NCI-H1092 treated with DMSO at 0.1 percent for 48 hours (cell line): ENCODE results near the gene HOATZ.

Experiments
- DNase-seq: peaks from one replicate; lab custom pipeline; 2025; lab: John Stamatoyannopoulos, UW

Gene HOATZ

GRCh38 chr11:111549196-111549868 is 34.8 kb downstream of the HOATZ start:
- no peak for DNase-seq

- DNase-seq, result no peak
These were observed 35.3 kb downstream of the HOATZ start for GRCh38 chr11:111549869-111550203.

GRCh38 chr11:111550258-111550657 is 35.7 kb downstream of the HOATZ start:
- no peak for DNase-seq

DNA sequence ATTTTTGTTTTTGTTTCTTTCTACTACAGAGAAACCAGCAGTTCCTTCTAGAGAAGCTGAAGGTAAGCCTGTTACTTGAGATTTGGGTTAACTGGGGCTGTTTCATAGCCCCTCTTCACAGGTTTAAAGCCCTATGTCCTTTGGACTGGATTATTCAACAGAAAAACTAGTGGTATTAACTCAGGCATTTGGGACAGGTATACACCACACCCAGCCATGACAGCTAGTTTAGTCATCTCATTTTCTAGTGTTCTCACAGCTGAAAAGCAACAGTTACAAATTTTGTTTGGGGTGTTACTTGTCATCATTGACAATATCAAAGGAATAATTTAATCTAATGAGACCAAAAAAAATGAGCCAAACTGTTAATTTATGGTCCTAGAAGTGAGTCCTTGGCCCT is 40.0 kb downstream of the HOATZ start:
- no peak for DNase-seq

DNA sequence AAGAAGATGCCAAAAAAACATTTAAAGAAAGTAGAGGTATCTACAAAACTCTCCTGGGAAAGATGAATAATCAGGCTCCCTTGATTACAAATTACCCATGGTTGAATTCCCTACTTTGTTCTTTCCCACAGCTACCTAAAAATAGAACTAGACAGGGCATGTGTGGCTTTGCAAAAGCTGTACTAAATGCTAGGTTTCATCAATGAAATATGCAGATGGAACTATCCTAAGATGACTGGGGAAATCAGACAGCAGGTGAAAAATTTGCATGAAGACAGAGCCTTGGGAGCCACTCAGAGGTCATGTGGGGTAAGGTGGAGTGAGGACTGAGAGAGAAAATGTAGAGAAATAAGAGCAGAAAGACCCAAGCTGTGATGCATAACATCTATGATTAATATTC is 40.7 kb downstream of the HOATZ start:
- DNase-seq, result no peak

DNA sequence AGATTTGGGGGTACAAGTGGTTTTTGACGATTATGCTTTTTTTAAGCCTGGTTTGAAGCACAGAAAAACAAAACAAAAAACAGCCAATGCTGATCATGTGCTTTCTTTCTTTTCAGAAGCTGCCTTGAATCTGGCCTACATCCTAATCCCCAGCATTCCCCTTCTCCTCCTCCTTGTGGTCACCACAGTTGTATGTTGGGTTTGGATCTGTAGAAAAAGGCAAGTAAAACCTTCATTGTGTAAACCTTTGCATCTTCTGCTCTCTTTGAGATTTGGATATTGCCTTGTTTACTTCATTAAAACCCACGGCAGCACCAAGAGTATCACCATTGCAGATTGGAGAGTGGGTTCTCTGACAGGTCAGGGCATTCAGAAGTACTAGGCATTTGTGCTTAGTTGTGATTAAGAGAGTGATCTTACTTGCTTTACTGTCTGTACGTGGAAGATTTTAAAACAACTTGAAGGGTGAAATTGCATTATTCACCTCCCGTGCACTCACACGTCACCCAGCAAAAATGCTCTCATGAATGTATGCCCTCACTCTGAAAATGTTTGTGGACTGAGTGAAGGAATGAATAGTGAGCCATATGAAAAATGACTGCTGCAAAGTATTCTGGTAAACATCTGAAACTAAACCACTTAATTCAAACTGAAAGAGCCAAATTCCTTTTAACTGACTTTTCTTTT is 43.0 kb downstream of the HOATZ start:
- no peak for DNase-seq

- no peak for DNase-seq
These were observed 45.4 kb downstream of the HOATZ start for GRCh38 chr11:111559800-111560464.

DNA sequence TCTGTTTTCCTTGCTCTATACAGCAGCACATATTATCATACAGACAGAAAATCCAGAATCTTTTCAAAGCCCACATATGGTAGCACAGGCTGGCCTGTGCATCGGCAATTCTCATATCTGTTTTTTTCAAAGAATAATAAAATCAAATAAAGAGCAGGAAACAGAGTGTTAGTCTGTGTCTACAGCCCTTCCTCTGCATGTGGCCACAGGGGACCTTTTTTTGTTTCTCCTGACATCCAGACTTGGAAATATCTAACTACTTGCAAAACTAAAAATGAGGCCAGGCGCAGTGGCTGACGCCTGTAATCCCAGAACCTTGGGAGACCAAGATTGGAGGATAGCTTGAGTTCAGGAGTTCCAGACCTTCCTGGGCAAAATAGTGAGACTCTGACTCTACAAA is 46.2 kb downstream of the HOATZ start:
- no peak for DNase-seq

GRCh38 chr11:111561306-111561705 is 46.7 kb downstream of the HOATZ start:
- no peak for DNase-seq

- no peak for DNase-seq
These were observed 47.3 kb downstream of the HOATZ start for GRCh38 chr11:111561791-111562325.

GRCh38 chr11:111562692-111563389 is 48.3 kb downstream of the HOATZ start:
- no peak for DNase-seq

DNA sequence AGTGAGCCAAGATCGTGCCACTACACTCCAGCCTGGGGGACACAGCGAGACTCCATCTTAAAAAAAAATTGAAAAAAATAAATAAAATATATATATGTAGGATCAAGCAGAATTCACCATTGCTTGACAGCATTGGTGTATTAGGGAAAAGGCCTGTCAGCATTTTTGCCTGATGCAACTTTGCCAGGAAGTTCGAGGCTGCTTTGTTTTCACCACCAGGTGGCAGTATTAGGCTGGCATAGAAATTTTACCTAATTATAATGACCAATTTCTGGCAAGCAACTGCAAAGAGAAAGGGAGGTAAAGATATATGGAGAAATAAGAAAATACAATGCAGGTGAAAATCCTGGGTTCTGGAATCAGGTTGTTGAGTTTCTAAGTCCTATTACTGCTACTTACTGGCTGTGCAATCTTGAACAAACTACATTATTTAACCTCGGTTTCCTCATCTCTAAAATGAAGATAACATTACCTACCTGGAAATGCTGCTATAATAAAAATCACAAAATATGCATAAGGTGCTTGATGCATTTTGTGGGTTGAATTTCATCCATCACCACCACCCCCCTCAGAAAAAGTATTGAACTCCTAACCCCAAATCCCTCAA is 50.6 kb downstream of the HOATZ start:
- DNase-seq, result peak; percentile 42

- no peak for DNase-seq
These were observed 51.7 kb downstream of the HOATZ start for GRCh38 chr11:111566324-111566723.

GRCh38 chr11:111569476-111569875 is 54.9 kb downstream of the HOATZ start:
- DNase-seq, result no peak

DNA sequence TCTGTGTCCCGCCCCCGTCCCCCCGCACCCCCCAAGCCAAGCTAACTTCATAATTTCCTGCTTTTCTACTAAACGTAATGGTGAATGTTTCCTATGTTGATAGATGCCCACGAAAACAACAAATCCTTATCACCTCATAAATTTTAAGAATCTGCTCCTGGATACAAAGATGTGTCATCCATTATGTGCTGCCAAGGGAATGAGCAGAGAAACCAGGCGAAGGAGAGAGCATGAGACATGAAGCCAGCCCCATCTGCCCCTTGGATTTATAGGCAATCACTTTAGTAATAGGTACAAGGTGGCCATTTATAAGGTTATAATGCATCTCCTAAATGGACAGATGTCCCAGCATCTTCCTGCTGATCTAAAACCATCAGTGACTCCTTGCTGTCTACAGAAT is 56.2 kb downstream of the HOATZ start:
- DNase-seq, result no peak

GRCh38 chr11:111571829-111572501 is 57.4 kb downstream of the HOATZ start:
- DNase-seq, result no peak

DNA sequence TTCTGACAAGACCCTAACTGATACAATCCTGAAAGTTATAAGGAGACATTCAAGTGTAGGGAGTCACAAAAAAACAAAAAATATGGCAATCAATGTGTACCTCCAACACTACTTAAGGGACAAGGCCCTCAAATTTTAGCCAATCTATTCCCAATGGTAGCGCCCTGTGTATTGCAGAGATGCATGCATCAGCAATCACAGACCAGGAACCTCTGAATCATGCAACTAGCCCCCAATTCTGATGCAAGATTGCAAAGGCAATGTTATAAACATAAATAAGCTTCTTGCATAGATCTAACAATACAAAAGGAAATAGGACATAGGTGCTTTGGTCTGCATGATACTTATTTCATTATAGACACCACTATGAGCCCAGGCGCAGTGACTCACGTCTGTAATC is 58.0 kb downstream of the HOATZ start:
- no peak for DNase-seq

- DNase-seq, result no peak
These were observed 59.3 kb downstream of the HOATZ start for GRCh38 chr11:111573821-111574249.

DNA sequence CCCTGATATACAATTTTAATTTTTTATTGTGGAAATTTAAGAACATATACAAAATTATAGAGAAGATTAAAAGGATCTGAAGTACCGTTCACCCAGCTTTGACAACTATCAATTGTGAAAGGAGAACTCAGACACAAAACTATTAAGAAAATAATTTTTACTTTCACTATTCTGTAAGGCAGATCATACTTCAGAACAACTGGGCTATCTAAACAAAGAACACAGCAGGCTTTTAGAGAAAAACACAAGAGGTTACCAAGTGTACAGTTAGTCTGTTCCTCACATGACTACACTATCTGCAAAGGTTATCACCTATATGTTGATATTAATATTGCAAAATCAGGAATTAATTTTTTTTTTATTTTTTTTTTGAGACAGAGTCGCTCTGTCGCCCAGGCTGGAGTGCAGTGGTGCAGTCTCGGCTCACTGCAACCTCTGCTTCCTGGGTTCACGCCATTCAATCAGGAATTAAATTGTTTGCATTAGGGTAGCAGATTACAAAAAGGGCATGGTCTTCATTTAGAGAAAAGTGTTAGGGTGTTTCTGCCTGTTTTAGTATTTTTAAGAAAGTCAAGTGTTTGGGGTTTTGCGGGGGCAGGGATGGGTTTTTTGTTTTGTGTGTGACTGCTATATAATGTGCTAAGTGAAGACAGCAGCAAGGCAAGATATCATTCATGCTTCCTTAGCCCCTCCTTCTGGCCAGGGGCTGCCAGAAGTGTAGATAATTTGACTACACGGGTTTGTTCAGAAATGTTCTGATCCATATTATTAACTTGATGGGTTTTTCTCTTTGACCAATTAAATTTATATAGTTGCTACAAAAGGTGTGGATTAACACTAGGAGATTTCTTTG is 60.0 kb downstream of the HOATZ start:
- DNase-seq, result peak; percentile 49

DNA sequence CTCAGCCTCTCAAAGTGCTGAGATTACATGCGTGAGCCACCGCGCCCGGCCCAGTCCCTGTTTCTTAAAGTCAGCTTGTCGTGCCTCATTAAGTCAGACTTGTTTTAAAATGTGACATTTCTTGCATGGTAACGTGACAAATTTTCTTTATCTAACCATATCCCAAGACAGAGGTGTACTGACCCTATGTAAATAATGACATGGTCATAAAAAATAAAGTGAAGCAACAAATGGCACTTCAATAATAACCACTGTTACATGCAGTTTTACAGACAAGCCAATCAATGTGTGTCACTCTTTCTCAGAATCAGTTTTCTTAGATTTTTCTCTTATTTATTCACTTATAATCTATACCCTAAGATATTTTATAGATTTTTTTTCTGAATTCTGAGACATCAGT is 61.2 kb downstream of the HOATZ start:
- no peak for DNase-seq

DNA sequence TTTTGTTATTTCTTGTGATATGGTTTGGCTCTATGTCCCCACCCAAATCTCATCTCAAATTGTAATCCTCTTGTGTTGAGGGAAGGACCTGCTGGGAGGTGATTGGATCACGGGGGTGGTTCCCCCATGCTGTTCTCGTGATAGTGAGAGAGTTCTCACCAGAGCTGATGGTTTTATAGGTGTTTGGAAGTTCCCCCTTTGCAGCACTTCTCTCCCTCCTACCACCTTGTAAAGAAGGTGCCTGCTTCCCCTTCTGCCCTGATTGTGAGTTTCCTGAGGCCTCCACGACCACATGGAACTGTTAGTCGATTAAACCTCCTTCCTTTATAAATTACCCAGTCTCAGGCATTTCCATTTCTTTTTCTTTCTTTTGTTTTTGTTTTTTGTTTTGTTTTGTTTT is 63.2 kb downstream of the HOATZ start:
- DNase-seq, result no peak
